Ishikawa (cell line): ENCODE data around the gene CCDC146.

Experiments
- EGR1 ChIP-seq: IDR thresholded peaks from 2 replicates; pipeline ENCODE4 v1.6.1; 2012
- EP300 ChIP-seq: IDR thresholded peaks from 2 replicates; pipeline ENCODE4 v1.6.1; 2012; ENCODE audit warnings: borderline replicate concordance
- FOXM1 ChIP-seq: IDR thresholded peaks from 2 replicates; pipeline ENCODE4 v1.6.1; 2012; ENCODE audit warnings: low read depth, borderline replicate concordance
- MAX ChIP-seq: IDR thresholded peaks from 2 replicates; pipeline ENCODE4 v1.6.1; 2012
- NFIC ChIP-seq: IDR thresholded peaks from 2 replicates; pipeline ENCODE4 v1.6.1; 2012
- RAD21 ChIP-seq: IDR thresholded peaks from 2 replicates; pipeline ENCODE4 v1.6.1; 2012; ENCODE audit warnings: low read depth
- REST ChIP-seq: IDR thresholded peaks from 2 replicates; pipeline ENCODE4 v1.6.1; 2012; ENCODE audit warnings: low read depth, mild to moderate bottlenecking
- TAF1 ChIP-seq: IDR thresholded peaks from 2 replicates; pipeline ENCODE4 v1.6.1; 2012; ENCODE audit warnings: low read depth, mild to moderate bottlenecking
- TCF12 ChIP-seq: IDR thresholded peaks from 2 replicates; pipeline ENCODE4 v1.6.1; 2012; ENCODE audit warnings: low read depth
- TEAD4 ChIP-seq: IDR thresholded peaks from 2 replicates; pipeline ENCODE4 v1.6.1; 2012
- USF1 ChIP-seq: IDR thresholded peaks from 2 replicates; pipeline ENCODE4 v1.6.1; 2012
- YY1 ChIP-seq: IDR thresholded peaks from 2 replicates; pipeline ENCODE4 v1.6.1; 2012; ENCODE audit warnings: low read depth

GRCh38 chr7:77239471-77239870, 117.1 kb downstream of the CCDC146 start:
- no peak for TF ChIP-seq EP300
- no peak for TF ChIP-seq NFIC
- no peak for TF ChIP-seq TEAD4
- TF ChIP-seq USF1 = no peak
- no peak for TF ChIP-seq REST
- no peak for TF ChIP-seq MAX
- no peak for TF ChIP-seq TCF12
- TF ChIP-seq EGR1 = no peak
- no peak for TF ChIP-seq YY1
- TF ChIP-seq TAF1 = no peak
- no peak for TF ChIP-seq FOXM1
- TF ChIP-seq RAD21 = no peak
